Retinal pigment epithelial cell (primary cell): Measurements from ENCODE around the gene FAM13C.

ENCODE experiments used
- DNase-seq: peaks from one replicate; pipeline ENCODE4 v3.0.0-alpha.2; 2010; ENCODE audit warnings: low read depth
- H3K4me3 ChIP-seq: 2 replicates; pipeline ENCODE4 v1.5.1; 2011; ENCODE audit warnings: mild to moderate bottlenecking, low read length, control low read depth, moderate library complexity
- TF ChIP-seq, protein P1 (sequence below): conservative IDR thresholded peaks from 2 replicates; pipeline ENCODE4 v1.5.1; 2011; ENCODE audit warnings: low read depth, low read length, control low read depth, inconsistent platforms

The FAM13C gene

DNA sequence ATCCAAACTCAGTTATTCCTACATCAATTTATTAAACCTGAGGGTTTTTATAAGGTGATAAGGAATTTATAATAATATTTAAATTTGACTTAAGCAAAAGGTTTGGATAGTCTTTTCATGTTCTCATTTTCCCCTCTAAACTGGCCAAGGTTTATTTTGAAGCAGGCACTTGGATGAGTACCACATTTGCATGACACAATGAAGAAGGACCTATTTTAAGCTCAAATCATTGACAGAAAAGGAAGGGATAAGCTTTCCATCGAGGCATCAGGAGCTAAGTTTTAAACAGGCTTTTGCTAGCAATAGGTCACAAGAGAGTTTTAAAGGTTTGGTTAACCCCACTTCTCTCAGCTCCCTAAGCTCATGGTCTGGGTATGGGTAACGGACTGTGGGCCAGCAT is 28.7 kb upstream of the FAM13C start:
- H3K4me3 ChIP-seq: no peak overlapping the region
- TF ChIP-seq, protein P1, sequence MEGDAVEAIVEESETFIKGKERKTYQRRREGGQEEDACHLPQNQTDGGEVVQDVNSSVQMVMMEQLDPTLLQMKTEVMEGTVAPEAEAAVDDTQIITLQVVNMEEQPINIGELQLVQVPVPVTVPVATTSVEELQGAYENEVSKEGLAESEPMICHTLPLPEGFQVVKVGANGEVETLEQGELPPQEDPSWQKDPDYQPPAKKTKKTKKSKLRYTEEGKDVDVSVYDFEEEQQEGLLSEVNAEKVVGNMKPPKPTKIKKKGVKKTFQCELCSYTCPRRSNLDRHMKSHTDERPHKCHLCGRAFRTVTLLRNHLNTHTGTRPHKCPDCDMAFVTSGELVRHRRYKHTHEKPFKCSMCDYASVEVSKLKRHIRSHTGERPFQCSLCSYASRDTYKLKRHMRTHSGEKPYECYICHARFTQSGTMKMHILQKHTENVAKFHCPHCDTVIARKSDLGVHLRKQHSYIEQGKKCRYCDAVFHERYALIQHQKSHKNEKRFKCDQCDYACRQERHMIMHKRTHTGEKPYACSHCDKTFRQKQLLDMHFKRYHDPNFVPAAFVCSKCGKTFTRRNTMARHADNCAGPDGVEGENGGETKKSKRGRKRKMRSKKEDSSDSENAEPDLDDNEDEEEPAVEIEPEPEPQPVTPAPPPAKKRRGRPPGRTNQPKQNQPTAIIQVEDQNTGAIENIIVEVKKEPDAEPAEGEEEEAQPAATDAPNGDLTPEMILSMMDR: no peak
- DNase-seq: no peak

DNA sequence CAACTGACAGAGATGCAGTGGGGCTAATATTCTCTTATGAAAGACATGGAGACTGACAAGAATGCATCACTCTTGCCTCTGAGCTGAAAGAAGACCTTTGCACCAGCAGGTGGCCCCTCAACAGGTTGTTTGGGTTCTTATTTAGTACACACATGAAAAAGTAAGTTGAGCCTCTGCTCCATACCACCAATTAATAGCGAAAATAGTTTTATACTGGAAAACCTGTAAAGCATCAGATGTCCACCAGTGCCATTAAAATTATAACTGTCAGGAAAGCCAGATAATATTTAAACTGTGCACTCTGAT is 26.3 kb upstream of the FAM13C start:
- H3K4me3 ChIP-seq: no peak overlapping the region
- TF ChIP-seq, protein P1: peak; percentile 18
- no peak for DNase-seq

DNA sequence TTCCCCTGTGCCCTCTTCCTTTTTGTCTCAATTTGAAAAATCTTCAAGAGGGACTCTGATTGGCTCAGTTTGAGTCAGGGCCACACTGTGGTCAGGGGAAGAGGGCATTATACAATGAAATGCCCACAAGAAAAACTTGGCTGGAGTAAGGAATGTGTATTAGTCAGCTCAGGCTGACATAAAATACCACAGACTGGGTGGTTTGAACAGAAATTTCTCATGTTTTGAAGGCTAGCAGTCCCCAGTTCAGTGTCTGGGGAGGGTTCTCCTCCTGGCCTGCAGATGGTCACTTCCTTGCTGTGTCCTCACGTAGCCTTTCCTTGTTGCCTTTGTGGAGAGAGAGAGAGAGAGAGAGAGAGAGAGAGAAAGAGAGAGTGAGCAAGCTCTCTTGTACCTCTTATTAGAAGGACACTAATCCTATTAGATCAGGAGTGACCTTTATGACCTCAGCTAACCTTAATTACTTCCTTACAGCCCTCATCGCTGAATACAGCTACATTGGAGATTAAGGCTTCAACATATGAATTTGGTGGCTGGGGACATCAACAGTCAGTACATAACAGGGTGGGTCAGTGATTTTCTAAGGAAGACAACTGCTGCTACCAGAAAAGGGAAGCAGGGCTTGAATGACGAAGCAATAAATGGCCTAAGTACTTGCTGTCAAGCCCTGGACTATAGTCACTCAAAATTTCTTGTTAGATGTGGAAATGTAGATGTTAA is 25.8 kb upstream of the FAM13C start:
- peak; percentile 98 for DNase-seq

DNA sequence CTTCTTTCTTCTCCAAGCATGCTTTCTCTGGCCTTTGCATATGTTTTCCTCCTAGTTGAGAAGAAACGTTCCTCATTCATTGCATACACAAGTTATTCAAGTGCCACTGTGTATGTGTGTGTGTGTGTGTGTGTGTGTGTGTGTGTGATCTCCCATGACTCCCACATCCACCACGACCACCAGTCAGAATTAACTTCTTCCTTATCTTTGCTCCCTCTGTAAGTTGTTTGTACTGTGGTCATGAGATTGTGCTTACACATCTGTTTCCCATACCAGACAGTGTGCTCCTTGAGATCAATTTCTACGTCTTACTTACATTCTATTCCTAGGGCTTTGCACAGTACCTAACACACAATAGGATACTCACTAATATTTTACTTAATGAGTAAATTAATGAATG is 22.4 kb upstream of the FAM13C start:
- TF ChIP-seq, protein P1: no peak
- no peak for DNase-seq
- H3K4me3 ChIP-seq: no peak overlapping the region

More for the DNA sequence above, 25.8 kb upstream of the FAM13C start:
- H3K4me3 ChIP-seq: no peak overlapping the region
- TF ChIP-seq, protein P1: no peak

DNA sequence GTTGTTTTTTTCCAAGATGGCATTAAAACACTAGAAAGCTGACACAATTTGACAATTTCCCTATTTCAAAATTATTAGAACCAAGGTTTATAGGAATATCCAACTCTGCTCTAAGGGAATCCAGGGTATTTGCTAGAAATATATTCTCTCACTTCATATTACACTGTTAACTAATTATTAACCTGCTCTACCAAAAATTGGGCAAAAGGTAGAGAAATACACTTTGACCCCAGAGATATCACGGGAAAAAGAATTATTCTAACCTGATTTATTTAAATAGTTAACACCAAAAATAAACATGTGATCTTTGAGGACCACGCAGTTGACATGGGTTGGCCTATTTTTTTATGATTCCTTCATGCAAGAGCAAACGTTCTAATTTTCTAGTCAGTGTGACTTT is 21.6 kb upstream of the FAM13C start:
- no peak for DNase-seq
- TF ChIP-seq, protein P1: no peak
- H3K4me3 ChIP-seq: no peak overlapping the region

DNA sequence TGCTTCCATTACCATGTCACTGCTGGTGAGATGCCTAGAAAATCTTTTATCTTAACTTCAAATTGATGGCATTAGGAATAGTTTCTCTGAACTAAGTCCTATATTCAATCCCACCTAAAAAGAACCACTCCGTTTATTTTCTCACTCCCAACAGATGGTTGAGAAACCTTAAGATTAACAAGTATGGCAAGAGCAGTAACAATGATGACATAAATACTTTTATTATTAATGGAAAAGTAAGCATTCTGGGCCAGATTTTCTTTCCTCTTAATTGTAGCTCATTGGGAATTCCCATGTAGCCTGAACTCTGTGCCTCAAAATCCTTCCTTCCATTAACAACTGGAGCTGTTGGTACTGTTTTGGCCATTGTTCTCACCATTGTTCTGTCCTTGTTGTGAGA is 21.1 kb upstream of the FAM13C start:
- TF ChIP-seq, protein P1: no peak

DNA sequence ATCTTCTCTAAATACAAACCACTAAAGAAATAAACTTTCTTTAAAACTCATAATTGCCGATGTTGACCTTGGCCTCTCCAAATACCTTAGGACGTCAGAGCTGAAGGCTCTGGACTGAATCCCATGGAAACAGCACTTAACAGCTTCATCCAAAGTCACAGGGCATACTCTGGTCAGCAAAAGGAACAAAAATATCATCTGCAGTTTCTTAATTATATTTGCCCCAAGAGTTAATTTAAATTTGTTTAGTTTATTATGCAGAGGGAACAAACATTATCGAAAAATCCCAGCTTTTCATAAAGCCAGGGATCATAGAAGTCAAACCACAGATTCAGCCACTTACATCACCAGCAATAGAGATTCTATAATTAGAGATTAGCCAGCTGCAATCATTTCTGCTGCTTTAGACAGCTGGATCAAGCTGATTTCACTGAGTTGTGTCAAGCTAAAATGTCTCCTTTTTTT is 20.5 kb upstream of the FAM13C start:
- H3K4me3 ChIP-seq: no peak overlapping the region
- TF ChIP-seq, protein P1: no peak
- peak; percentile 88 for DNase-seq

More for the DNA sequence above, 21.1 kb upstream of the FAM13C start:
- H3K4me3 ChIP-seq: no peak overlapping the region
- no peak for DNase-seq
